Lower leg skin (tissue), 4 donors: ENCODE results near the gene DNAI2. TPM values are rescaled to one million over a fixed set of nuclear protein-coding genes. Genes with fewer than 3 reads are reported as not detected.

Experiments used
- DNase-seq, 2 donors: peaks; one replicate each; pipeline ENCODE4 v3.0.0-alpha.2; 2019; ENCODE audit warnings: low spot score in 2 of 2
- H3K4me3 ChIP-seq: fragments of 200-600 bp; sonication (generic); 2 replicates; pipeline ENCODE4 v1.5.1; 2017; ENCODE audit warnings: mild to moderate bottlenecking, low read depth; ENCODE audit not compliant: poor library complexity, severe bottlenecking
- POLR2A ChIP-seq, 2 donors: fragments of 450-650 bp; IDR thresholded peaks; one replicate each; pipeline ENCODE4 v1.6.1; 2016 to 2017; ENCODE audit warnings: antibody characterized with exemption in 2 of 2, mild to moderate bottlenecking in 1 of 2, moderate library complexity in 1 of 2
- WGBS, 2 donors: methylation state at CpG; one replicate each; pipeline ENCODE4 v1.1.5; 2018; 5-methylcytosine and 5-hydroxymethylcytosine counted together
- intact Hi-C: fragments of 100-400 bp; cut with DNase I; formaldehyde crosslinking; loops from one replicate; pipeline ENCODE4 v1.15.0; 2023; ENCODE audit warnings: low total_unique reads
- total RNA-seq, 4 donors: library from RNA; depleted of rRNA; stranded (reverse); fragments of >200 nt; gene quantifications; one replicate each; pipeline ENCODE4 v1.1.0, GENCODE V29; 2016
- TF ChIP-seq, protein P1 (sequence below), 3 donors: fragments of 450-650 bp; IDR thresholded peaks; one replicate each; pipeline ENCODE4 v1.5.1; 2016; ENCODE audit warnings: antibody characterized with exemption in 3 of 3, mild to moderate bottlenecking in 3 of 3, moderate library complexity in 2 of 3

The DNAI2 gene
- total RNA-seq, 4 donors from 2014 or later, result 0.57 TPM; not detected in 3

GRCh38 chr17:74288785-74289184, 14.8 kb downstream of the DNAI2 start:
- WGBS, 2 donors, result 74 to 78% methylated on average over 5 of the region's 5 CpGs
- DNase-seq, result no peak
- intact Hi-C loops, result no loop called here

GRCh38 chr17:74289688-74290087, 15.7 kb downstream of the DNAI2 start:
- TF ChIP-seq POLR2A (IDR thresholded peaks at IDR 0.05), result no peak
- TF ChIP-seq, protein P1, sequence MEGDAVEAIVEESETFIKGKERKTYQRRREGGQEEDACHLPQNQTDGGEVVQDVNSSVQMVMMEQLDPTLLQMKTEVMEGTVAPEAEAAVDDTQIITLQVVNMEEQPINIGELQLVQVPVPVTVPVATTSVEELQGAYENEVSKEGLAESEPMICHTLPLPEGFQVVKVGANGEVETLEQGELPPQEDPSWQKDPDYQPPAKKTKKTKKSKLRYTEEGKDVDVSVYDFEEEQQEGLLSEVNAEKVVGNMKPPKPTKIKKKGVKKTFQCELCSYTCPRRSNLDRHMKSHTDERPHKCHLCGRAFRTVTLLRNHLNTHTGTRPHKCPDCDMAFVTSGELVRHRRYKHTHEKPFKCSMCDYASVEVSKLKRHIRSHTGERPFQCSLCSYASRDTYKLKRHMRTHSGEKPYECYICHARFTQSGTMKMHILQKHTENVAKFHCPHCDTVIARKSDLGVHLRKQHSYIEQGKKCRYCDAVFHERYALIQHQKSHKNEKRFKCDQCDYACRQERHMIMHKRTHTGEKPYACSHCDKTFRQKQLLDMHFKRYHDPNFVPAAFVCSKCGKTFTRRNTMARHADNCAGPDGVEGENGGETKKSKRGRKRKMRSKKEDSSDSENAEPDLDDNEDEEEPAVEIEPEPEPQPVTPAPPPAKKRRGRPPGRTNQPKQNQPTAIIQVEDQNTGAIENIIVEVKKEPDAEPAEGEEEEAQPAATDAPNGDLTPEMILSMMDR (IDR thresholded peaks at IDR 0.05), result no peak
- WGBS, 2 donors, result 76 to 79% methylated on average over 11 of the region's 11 CpGs
- intact Hi-C loops, result no loop called here
- no peak for DNase-seq
- no peak overlapping the region for H3K4me3 ChIP-seq

More at GRCh38 chr17:74288785-74289184, 14.8 kb downstream of the DNAI2 start:
- no peak for TF ChIP-seq POLR2A (IDR thresholded peaks at IDR 0.05)
- TF ChIP-seq, protein P1 (IDR thresholded peaks at IDR 0.05), result no peak
- H3K4me3 ChIP-seq, result no peak overlapping the region

DNA sequence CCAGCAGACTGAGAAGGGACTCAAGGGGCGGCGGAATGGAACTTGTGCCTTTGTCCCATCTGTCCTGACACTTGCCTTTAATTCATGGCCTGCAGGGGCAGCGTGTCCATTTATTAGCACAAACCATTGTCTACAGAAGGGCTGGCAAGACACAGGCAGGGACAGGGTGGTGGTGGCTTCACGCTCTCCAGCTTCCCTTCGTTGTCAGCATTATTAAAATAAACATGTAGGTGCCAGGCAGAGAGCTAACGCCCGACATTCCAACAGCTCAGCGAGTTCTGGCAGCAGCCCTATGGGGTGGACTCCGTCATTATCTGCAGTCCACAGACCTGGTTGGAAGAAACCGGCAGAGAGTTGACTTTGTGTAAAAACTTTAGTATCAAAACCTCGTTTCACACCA, 16.3 kb downstream of the DNAI2 start:
- no peak overlapping the region for H3K4me3 ChIP-seq
- 42 to 52% methylated on average over 11 of the region's 11 CpGs for WGBS, 2 donors
- TF ChIP-seq POLR2A (IDR thresholded peaks at IDR 0.05), result no peak
- TF ChIP-seq, protein P1 (IDR thresholded peaks at IDR 0.05), result no peak
- no peak for DNase-seq
- intact Hi-C loops, result no loop called here

GRCh38 chr17:74292495-74292894, 18.5 kb downstream of the DNAI2 start:
- H3K4me3 ChIP-seq, result no peak overlapping the region
- WGBS, 2 donors, result 69% methylated on average over 10 of the region's 10 CpGs
- intact Hi-C loops, result no loop called here
- no peak for DNase-seq
- no peak for TF ChIP-seq POLR2A (IDR thresholded peaks at IDR 0.05)

GRCh38 chr17:74295625-74296547, 21.9 kb downstream of the DNAI2 start:
- no peak overlapping the region for H3K4me3 ChIP-seq
- 69 to 76% methylated on average over 10 of the region's 10 CpGs for WGBS, 2 donors
- intact Hi-C loops, result no loop called here
- TF ChIP-seq, protein P1 (IDR thresholded peaks at IDR 0.05), result no peak
- TF ChIP-seq POLR2A (IDR thresholded peaks at IDR 0.05), result no peak
- DNase-seq, result no peak

DNA sequence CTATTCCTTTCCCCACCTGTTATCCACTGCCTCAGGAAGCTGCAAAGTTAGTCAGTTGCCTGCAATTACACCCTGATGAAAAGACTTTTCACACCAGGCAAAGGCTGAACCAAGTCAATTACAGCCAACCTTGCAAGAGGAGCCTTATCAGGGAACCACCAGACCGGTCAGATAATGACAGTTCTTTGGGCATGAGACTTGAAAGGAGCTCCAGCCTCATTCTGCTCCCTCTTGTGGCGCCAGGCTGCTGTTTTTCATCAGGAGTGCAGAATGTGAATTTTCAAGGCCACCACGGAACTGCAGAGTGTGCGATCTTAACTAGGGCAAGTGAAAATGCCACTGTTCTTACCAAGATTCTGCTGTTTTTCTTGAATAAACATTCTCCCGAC, 22.5 kb downstream of the DNAI2 start:
- DNase-seq, result peak in 1 of 2 donors; percentile 64
- intact Hi-C loops, result no loop called here
- WGBS, 2 donors, result 10 to 22% methylated on average over 5 of the region's 5 CpGs
- H3K4me3 ChIP-seq, result no peak overlapping the region
- TF ChIP-seq, protein P1 (IDR thresholded peaks at IDR 0.05), result no peak
- TF ChIP-seq POLR2A (IDR thresholded peaks at IDR 0.05), result no peak
